GM12878 (cell line): ENCODE measurements around the gene VDR. TPM values are rescaled to one million over a fixed set of nuclear protein-coding genes. Genes with fewer than 3 reads are reported as not detected.

Experiments used
- ATAC-seq: fragments of 200-7000 bp; cut with Tn5 transposase; 3 replicates; pipeline ENCODE4 v1.9.1; 2020; ENCODE audit warnings: mild to moderate bottlenecking, moderate library complexity
- BruUV-seq: library from RNA; stranded (reverse); fragments of 400-500 nt; replicated peaks from 2 replicates; lab custom pipeline; 2021; lab: Mats Ljungman, UMichigan
- CTCF ChIA-PET: fragments of 300-600 bp; sonication (Branson Sonifier 250); formaldehyde crosslinking; extraction: SDS; loops from one replicate; lab custom pipeline; 2021; ENCODE audit warnings: inconsistent platforms; lab: Yijun Ruan, JAX
- POLR2A ChIA-PET: fragments of 350-600 bp; formaldehyde crosslinking; extraction: SDS; loops from one replicate; lab custom pipeline; 2021; ENCODE audit warnings: inconsistent platforms; lab: Charles Lee
- RAD21 ChIA-PET: fragments of 300-600 bp; sonication (Branson Sonifier 250); formaldehyde crosslinking; loops from one replicate; lab custom pipeline; 2023; ENCODE audit warnings: antibody characterized with exemption; ENCODE audit not compliant: unreplicated experiment; lab: Charles Lee
- SMC1A ChIA-PET: fragments of 300-600 bp; sonication (Branson Sonifier 250); formaldehyde crosslinking; loops from one replicate; lab custom pipeline; 2023; ENCODE audit not compliant: unreplicated experiment, uncharacterized antibody; lab: Charles Lee
- DNase-seq: peaks from one replicate; pipeline ENCODE4 v3.0.0-alpha.2; 2011; ENCODE audit warnings: low read depth, low spot score
- FAIRE-seq: peaks from 3 replicates; lab custom pipeline; 2011; peaks lifted over from hg19 to GRCh38; lab: Jason Lieb, UNC
- H2AFZ ChIP-seq: 2 replicates; pipeline ENCODE4 v1.6.0; 2011; ENCODE audit warnings: low read depth, low read length, control low read depth; ENCODE audit not compliant: control insufficient read depth
- H3K27ac ChIP-seq: 2 replicates; pipeline ENCODE4 v1.5.1; 2011; ENCODE audit warnings: control low read depth; ENCODE audit not compliant: control insufficient read depth, insufficient read depth
- H3K27me3 ChIP-seq, 2 experiments: replicated peaks in 1 of 2; 2 replicates each; pipeline versions ENCODE4 v1.6.0 to v1.6.1; 2011; ENCODE audit warnings: low read length in 1 of 2; ENCODE audit not compliant: control insufficient read depth in 2 of 2, insufficient read depth in 2 of 2
- H3K36me3 ChIP-seq, 2 experiments: 2 replicates each; pipeline ENCODE4 v1.5.1; 2011; ENCODE audit warnings: low read length in 1 of 2; ENCODE audit not compliant: control insufficient read depth in 2 of 2, insufficient read depth in 2 of 2
- H3K4me1 ChIP-seq: 2 replicates; pipeline ENCODE4 v1.6.1; 2011; ENCODE audit warnings: mild to moderate bottlenecking, low read length, moderate library complexity, mixed read lengths; ENCODE audit not compliant: control insufficient read depth, insufficient read depth
- H3K4me2 ChIP-seq: 2 replicates; pipeline ENCODE4 v1.6.0; 2011; ENCODE audit warnings: control low read depth; ENCODE audit not compliant: control insufficient read depth, insufficient read depth
- H3K4me3 ChIP-seq: fragments of 200-600 bp; sonication (generic); 2 replicates; pipeline ENCODE4 v1.5.1; 2016
- H3K79me2 ChIP-seq: 2 replicates; pipeline ENCODE4 v1.6.0; 2011; ENCODE audit warnings: low read length; ENCODE audit not compliant: control insufficient read depth, insufficient read depth
- H3K9ac ChIP-seq: 2 replicates; pipeline ENCODE4 v1.8.0; 2011; ENCODE audit warnings: low read length, control low read depth, mixed read lengths; ENCODE audit not compliant: control insufficient read depth, insufficient read depth
- H3K9me3 ChIP-seq: replicated peaks from 3 replicates; pipeline ENCODE4 v1.5.1; 2011; ENCODE audit warnings: mild to moderate bottlenecking, low read length; ENCODE audit not compliant: control insufficient read depth, insufficient read depth
- H4K20me1 ChIP-seq: 2 replicates; pipeline ENCODE4 v1.6.0; 2011; ENCODE audit not compliant: control insufficient read depth, insufficient read depth
- BACH1 ChIP-seq: fragments of 450-650 bp; IDR thresholded peaks from 2 replicates; pipeline ENCODE4 v1.6.1; 2017; ENCODE audit warnings: mild to moderate bottlenecking, borderline replicate concordance
- BHLHE40 ChIP-seq, 2 experiments: fragments of 450-650 bp in 1 of 2; IDR thresholded peaks; 2 replicates each; pipeline ENCODE4 v1.6.1; 2011 to 2017; ENCODE audit warnings: low read depth in 2 of 2, borderline replicate concordance in 1 of 2, improper control_type of control experiment in 1 of 2, low read length in 1 of 2, mild to moderate bottlenecking in 1 of 2
- CBX5 ChIP-seq: sonication (generic); IDR thresholded peaks from 2 replicates; pipeline ENCODE4 v1.6.1; 2016; ENCODE audit warnings: low read depth, moderate library complexity, mild to moderate bottlenecking, inconsistent platforms
- CREB1 ChIP-seq: IDR thresholded peaks from 2 replicates; pipeline ENCODE4 v1.6.1; 2012; ENCODE audit warnings: low read depth, mild to moderate bottlenecking, inconsistent platforms
- HDGF ChIP-seq: fragments of 450-650 bp; IDR thresholded peaks from 2 replicates; pipeline ENCODE4 v1.6.1; 2016; ENCODE audit warnings: antibody characterized with exemption
- KDM1A ChIP-seq: fragments of 200-600 bp; sonication (generic); IDR thresholded peaks from 2 replicates; pipeline ENCODE4 v1.6.1; 2016; ENCODE audit warnings: borderline replicate concordance
- MTA3 ChIP-seq: IDR thresholded peaks from 2 replicates; pipeline ENCODE4 v1.6.1; 2012; ENCODE audit warnings: low read length, inconsistent platforms, borderline replicate concordance
- RAD51 ChIP-seq: fragments of 450-650 bp; IDR thresholded peaks from 2 replicates; pipeline ENCODE4 v1.6.1; 2016; ENCODE audit warnings: moderate library complexity, mild to moderate bottlenecking, inconsistent platforms
- RCOR1 ChIP-seq: conservative IDR thresholded peaks from 2 replicates; pipeline ENCODE4 v1.6.1; 2012; ENCODE audit warnings: low read depth, low read length, improper control_type of control experiment
- SIX5 ChIP-seq: IDR thresholded peaks from 2 replicates; pipeline ENCODE4 v1.6.1; 2011; ENCODE audit warnings: mild to moderate bottlenecking, low read depth, low read length, moderate library complexity; ENCODE audit not compliant: severe bottlenecking
- STAT3 ChIP-seq: IDR thresholded peaks from 2 replicates; pipeline ENCODE4 v1.6.1; 2011; ENCODE audit warnings: low read depth, low read length, improper control_type of control experiment
- WRNIP1 ChIP-seq: IDR thresholded peaks from 2 replicates; pipeline ENCODE4 v1.6.1; 2011; ENCODE audit warnings: low read depth, low read length, improper control_type of control experiment, borderline replicate concordance
- ZNF24 ChIP-seq: fragments of 450-650 bp; IDR thresholded peaks from 2 replicates; pipeline ENCODE4 v1.6.1; 2017; ENCODE audit warnings: antibody characterized with exemption, mild to moderate bottlenecking
- ZNF384 ChIP-seq: IDR thresholded peaks from 2 replicates; pipeline ENCODE4 v1.6.1; 2012; ENCODE audit warnings: low read depth, mild to moderate bottlenecking, low read length, improper control_type of control experiment, borderline replicate concordance
- ZZZ3 ChIP-seq: IDR thresholded peaks from 2 replicates; pipeline ENCODE4 v1.6.1; 2011; ENCODE audit warnings: low read depth; ENCODE audit not compliant: control insufficient read depth, insufficient read length
- WGBS: methylation state at CpG from one replicate; pipeline ENCODE4 v1.1.6; 2016; ENCODE audit warnings: low lambda C conversion rate; ENCODE audit not compliant: insufficient replicate concordance, insufficient coverage; ENCODE audit errors: missing lambda C conversion rate; 5-methylcytosine and 5-hydroxymethylcytosine counted together
- in situ Hi-C: fragments of 300-500 bp; cut with MboI; formaldehyde crosslinking; loops from 9 replicates; pipeline ENCODE4 v1.14.3; 2018; ENCODE audit warnings: mixed read lengths
- intact Hi-C: fragments of 100-400 bp; cut with micrococcal nuclease; formaldehyde crosslinking; loops from one replicate; pipeline ENCODE4 v1.14.2; 2022; ENCODE audit not compliant: unreplicated experiment
- polyA plus RNA-seq, 11 experiments: library from polyadenylated mRNA; depleted of rRNA in 4 of 11; unstranded in 6 of 11; stranded (reverse) in 5 of 11; fragments of >200 nt; fragmentation: Nextera tagmentation in 4 of 11; fragmentation: Illumina TruSeq in 1 of 11; extraction: Ambion mirVana in 4 of 11; extraction: Trizol in 1 of 11; gene quantifications; 1 replicate in 1 of 11; 2 replicates in 10 of 11; pipeline versions ENCODE4 v1.2.1 to v1.2.3, GENCODE V29; 2011 to 2016; ENCODE audit warnings: inconsistent platforms in 2 of 11, missing spikeins in 2 of 11, low read depth in 1 of 11
- total RNA-seq, 4 experiments: library from RNA; depleted of rRNA in 3 of 4; stranded (reverse); fragments of >200 nt in 3 of 4; fragmentation: Illumina TruSeq in 1 of 4; extraction: Trizol in 1 of 4; gene quantifications; 2 replicates each; pipeline versions ENCODE4 v1.2.1 to v1.2.3, GENCODE V29; 2013 to 2021

The VDR gene
- total and polyA plus RNA-seq, 10 of the 15 experiments (the other 5 are each of a cell fraction or from before 2014, with no cell fraction given): 0.27 to 7.9 (median 3.0) TPM

DNA sequence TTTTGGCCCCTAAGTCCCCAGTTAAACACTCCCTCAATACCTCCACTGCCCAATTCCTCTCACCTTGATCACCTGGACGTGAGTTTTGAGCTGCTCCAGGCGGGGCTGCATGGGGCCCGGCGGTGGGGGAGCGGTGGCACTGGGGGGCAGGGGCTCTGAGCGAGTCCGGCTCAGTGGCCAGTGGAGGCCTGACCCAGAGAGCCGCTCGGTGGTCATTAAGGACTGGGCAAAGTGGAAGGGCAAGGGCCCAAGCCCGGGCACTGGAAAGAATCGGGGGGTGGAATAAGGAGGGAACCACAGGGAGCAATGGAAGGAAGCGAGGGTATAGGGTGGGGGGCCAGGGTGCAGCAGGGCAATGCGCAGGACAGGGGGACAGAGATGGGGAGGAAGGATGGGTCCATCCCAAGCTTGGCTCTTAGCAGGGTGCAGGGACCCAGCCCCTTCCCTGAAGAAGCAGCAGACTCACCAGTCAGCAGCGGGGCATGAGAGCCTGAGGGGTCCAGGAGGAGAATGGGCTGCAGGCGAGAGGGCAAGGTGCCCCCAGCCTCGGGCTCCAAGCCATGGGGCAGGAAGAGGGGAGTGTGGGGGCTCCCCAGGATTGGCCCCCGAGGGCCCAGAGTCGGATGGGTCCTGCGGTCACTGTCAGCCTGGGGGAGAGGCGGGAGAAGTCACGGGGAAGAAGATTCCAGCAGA is 109.5 kb downstream of the VDR start (continued):
- TF ChIP-seq RCOR1: no peak
- TF ChIP-seq CREB1: no peak
- TF ChIP-seq RAD51: no peak
- TF ChIP-seq CBX5: no peak
- TF ChIP-seq MTA3: no peak
- TF ChIP-seq BHLHE40 (IDR thresholded peaks at IDR 0.05; ENCODE audit: borderline replicate concordance in 1 of 2, low read depth in 2 of 2, low read length in 1 of 2): no peak
- no peak for TF ChIP-seq SIX5
- no peak for TF ChIP-seq BACH1
- TF ChIP-seq ZZZ3: no peak
- TF ChIP-seq ZNF384: no peak
- no peak for TF ChIP-seq WRNIP1
- no peak for TF ChIP-seq HDGF
- no peak for TF ChIP-seq KDM1A
- TF ChIP-seq STAT3: no peak

DNA sequence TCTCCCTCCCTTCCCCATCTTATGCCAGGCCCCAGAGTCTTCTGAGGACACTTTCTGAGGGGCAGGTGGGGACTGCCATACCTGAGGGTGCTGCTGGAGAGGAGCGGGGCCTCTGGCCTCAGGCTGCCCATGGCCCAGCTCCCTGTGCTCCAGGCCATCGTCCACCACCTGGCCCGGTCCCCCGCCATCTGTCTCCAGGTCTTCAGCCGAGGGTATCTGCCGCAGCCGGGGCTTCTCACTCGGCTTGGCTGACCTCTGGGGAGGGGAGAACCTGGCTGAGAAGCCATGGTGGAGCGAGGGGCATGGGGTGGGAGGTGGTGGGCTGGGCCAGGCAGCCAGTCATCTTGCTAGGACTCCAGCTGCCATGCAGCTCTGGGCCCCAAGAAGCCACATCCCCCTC is 110.1 kb downstream of the VDR start:
- ChIA-PET POLR2A (no interaction called here), RAD21 (interaction anchor here (1.2 kb wide), 1 partner anchor 43 kb away, joined by 4 read pairs; no protein-coding TSS in a partner anchor), CTCF (interaction anchor here (1.4 kb wide), 1 partner anchor 44 kb away, joined by 9 read pairs; no protein-coding TSS in a partner anchor), SMC1A (interaction anchor here (1.1 kb wide), 1 partner anchor 41 kb away, joined by 3 read pairs; no protein-coding TSS in a partner anchor)
- no TSS peak for BruUV-seq
- TF ChIP-seq ZNF24: no peak
- FAIRE-seq (no peak), DNase-seq (no peak), ATAC-seq (no peak)
- no peaks in the 10 kb centered on the region for H3K9me3 ChIP-seq
- no peaks in the 10 kb centered on the region for H3K79me2 ChIP-seq
- H3K27me3 ChIP-seq: no peaks in the 10 kb centered on the region
- H4K20me1 ChIP-seq: no peaks in the 10 kb centered on the region
- H3K4me3 ChIP-seq: no peak overlapping the region
- no peak overlapping the region for H2AFZ ChIP-seq
- H3K27ac ChIP-seq: no peak overlapping the region
- no peaks in the 10 kb centered on the region for H3K4me1 ChIP-seq
- in situ Hi-C loops (no loop called here), intact Hi-C loops (no loop called here)
- H3K36me3 ChIP-seq: peaks cover 0 to 3% of the 10 kb centered on the region in 2 experiments; a peak in 2 of 4 replicates
- no peak overlapping the region for H3K9ac ChIP-seq
- 81% methylated on average over 9 of the region's 9 CpGs for WGBS
- H3K4me2 ChIP-seq: no peak overlapping the region
